Measurements from ENCODE around the gene DDI2. TPM values are rescaled to one million over a fixed set of nuclear protein-coding genes. Genes with fewer than 3 reads are reported as not detected.

DDI2 gene
- total RNA-seq, 4 donors from 2014 or later = 26.2 to 115 (median 43.7) TPM

DNA sequence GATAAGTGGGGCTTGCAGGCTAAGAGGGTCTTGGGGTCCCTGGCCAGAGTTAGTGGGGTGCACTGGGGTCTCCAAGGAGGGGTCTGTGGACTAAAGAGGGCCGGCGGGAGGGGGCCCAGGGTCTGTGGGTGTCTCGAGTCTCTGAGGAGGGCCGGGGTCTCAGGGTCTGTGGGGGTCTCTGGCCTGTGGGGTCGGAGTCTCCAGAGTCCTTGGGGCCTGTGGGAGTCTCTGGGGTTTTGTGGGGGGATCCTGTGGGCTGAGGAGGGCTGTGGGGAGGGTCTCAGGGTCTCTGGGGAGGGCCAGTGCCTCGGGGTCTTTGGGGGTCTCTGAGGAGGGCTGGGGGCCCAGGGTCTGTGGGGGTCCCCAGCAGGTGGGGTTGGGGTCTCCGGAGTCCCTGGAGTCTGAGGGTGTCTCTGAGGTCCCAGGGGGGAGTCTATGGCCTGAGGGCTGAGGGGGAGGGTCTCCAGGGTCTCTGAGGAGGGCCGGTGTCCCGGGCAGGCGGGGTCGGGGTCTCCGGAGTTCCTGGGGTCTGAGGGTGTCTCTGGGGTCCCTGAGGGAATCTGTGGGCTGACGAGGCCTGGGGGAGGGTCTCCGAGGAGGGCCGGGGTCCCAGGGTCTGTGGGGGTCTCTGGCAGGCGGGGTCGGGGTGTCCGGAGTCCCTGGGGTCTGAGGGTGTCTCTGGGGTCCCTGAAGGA is 66.2 kb downstream of the DDI2 start:
- Histone ChIP-seq H3K9me3 (no peaks in the 10 kb centered on the region), H3K27me3 (no peaks in the 10 kb centered on the region), H3K4me1 (peaks cover 0 to 6% of the 10 kb centered on the region in 2 donors), H3K36me3 (no peaks in the 10 kb centered on the region), H3K27ac (peak overlapping the region; percentile 95 to 97), H3K4me3 (peak overlapping the region; percentile 66 to 95)
- no peak for DNase-seq
- intact Hi-C loops (cut with DNase I; ENCODE audit: low total_unique reads) = no loop called here
- TF ChIP-seq POLR2A (IDR thresholded peaks at IDR 0.05) = no peak
- TF ChIP-seq, protein P1, sequence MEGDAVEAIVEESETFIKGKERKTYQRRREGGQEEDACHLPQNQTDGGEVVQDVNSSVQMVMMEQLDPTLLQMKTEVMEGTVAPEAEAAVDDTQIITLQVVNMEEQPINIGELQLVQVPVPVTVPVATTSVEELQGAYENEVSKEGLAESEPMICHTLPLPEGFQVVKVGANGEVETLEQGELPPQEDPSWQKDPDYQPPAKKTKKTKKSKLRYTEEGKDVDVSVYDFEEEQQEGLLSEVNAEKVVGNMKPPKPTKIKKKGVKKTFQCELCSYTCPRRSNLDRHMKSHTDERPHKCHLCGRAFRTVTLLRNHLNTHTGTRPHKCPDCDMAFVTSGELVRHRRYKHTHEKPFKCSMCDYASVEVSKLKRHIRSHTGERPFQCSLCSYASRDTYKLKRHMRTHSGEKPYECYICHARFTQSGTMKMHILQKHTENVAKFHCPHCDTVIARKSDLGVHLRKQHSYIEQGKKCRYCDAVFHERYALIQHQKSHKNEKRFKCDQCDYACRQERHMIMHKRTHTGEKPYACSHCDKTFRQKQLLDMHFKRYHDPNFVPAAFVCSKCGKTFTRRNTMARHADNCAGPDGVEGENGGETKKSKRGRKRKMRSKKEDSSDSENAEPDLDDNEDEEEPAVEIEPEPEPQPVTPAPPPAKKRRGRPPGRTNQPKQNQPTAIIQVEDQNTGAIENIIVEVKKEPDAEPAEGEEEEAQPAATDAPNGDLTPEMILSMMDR (IDR thresholded peaks at IDR 0.05) = no peak

DNA sequence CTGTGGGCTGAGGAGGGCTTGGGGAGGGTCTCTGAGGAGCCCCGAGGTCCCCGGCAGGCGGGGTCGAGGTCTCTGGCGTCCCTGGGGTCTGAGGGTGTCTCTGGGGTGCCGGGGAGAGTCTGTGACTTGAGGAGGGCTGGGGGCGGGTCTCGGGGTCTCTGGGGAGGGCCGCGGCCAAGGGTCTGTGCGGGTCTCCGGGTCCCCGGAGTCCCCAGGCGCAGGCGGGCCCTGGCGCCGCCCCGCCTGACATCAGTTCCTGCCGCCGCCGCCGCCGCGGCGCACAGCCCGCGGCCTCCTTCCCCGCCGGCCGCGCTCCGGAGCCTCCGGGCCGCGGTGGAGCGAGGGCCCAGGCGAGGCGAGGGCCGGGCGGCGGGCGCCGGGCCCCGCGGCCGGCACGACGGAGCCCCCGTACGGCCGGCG is 66.8 kb downstream of the DDI2 start, which contains the start of gene PLEKHM2:
Gene PLEKHM2, plus strand, starts transcription at position 279 of the 420 bp plus-strand sequence. CDS start 239 bp downstream, outside the sequence.
- peaks cover 0 to 6% of the 10 kb centered on the region in 2 donors for H3K4me1 ChIP-seq
- DNase-seq = peak; percentile 39 to 45
- H3K27me3 ChIP-seq = no peaks in the 10 kb centered on the region
- no peaks in the 10 kb centered on the region for H3K9me3 ChIP-seq
- no peaks in the 10 kb centered on the region for H3K36me3 ChIP-seq
- peak within 1 kb of the TSS; percentile 84 to 95 for H3K4me3 ChIP-seq
- TF ChIP-seq POLR2A (IDR thresholded peaks at IDR 0.05) = peak; percentile 32 to 44
- TF ChIP-seq, protein P1 (IDR thresholded peaks at IDR 0.05) = no peak
- peak within 1 kb of the TSS; percentile 95 to 98 for H3K27ac ChIP-seq
- intact Hi-C loops (cut with DNase I; ENCODE audit: low total_unique reads) = no loop called here

DNA sequence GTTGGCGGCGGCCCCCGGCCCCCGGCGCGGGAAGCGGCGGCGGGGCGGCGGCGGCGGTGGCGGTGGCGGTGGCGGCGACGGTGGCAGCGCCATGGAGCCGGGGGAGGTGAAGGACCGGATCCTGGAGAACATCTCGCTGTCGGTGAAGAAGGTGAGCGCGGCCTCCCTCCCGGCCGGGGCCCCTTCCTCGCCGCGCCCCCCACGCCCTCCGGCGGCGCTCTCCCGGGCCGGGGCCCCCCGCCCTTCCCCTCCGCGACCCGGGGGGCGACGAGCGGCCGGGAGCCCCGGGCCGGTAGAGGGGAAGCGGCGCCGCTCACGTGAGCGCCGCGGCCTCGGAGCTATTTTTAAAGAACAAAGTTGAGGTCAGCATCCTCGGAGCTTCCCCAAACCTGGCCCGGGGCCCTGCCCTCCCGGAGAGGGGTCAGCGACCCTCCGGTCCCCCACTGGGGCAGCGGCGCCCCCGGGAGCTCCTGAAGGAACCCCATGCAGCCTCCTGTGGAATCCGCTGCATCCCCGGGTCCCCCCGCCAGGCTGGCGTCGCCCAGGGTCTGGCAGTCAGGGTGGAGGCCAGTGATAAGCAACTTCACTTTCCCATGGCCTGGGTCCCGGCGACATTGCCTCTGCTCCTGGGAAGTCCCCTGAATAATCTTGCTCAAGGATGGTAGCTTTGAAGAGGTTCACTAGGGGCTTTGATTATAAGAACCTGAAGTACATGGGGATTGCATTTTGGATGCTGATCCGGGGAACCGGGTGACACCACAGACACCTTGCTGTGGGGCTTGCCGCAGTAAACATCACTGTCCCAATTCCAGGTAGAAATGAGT is 67.4 kb downstream of the DDI2 start:
- Histone ChIP-seq H3K27ac (peak overlapping the region; percentile 95 to 98), H3K36me3 (no peaks in the 10 kb centered on the region), H3K4me1 (peaks cover 0 to 6% of the 10 kb centered on the region in 2 donors), H3K4me3 (peak overlapping the region; percentile 84 to 94), H3K9me3 (no peaks in the 10 kb centered on the region), H3K27me3 (no peaks in the 10 kb centered on the region)
- DNase-seq = peak; percentile 39 to 50
- peak in 1 of 2 donors; percentile 7 for TF ChIP-seq POLR2A (IDR thresholded peaks at IDR 0.05)
- TF ChIP-seq, protein P1 (IDR thresholded peaks at IDR 0.05) = peak in 2 of 4 experiments; percentile 17 to 34
- intact Hi-C loops (cut with DNase I; ENCODE audit: low total_unique reads) = no loop called here

DNA sequence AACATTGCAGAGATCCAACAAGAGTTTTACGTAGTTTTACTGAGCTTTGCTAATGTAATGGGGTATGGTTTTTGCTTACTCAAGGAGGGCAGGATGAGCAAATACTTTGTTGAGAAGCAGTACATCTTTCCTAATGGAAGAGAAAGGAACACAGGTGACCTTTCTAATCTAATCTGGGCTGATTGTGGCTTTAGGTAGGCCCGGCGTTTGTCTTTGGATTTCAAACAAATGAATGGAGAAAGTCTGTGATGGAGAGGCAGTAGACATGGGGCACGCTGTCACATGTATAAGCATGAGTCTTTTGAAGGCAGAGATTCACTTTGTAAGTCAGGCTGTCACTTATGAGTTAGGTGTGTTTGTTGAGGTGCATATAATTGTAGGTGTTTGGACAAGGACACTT is 68.6 kb downstream of the DDI2 start:
- TF ChIP-seq, protein P1 (IDR thresholded peaks at IDR 0.05) = no peak
- no peak for TF ChIP-seq POLR2A (IDR thresholded peaks at IDR 0.05)
- H3K4me1 ChIP-seq = peaks cover 0 to 9% of the 10 kb centered on the region in 2 donors
- H3K9me3 ChIP-seq = no peaks in the 10 kb centered on the region
- peak overlapping the region; percentile 95 to 98 for H3K27ac ChIP-seq
- H3K36me3 ChIP-seq = no peaks in the 10 kb centered on the region
- no peaks in the 10 kb centered on the region for H3K27me3 ChIP-seq
- no peak for DNase-seq
- intact Hi-C loops (cut with DNase I; ENCODE audit: low total_unique reads) = no loop called here
- peak overlapping the region; percentile 84 to 94 for H3K4me3 ChIP-seq

DNA sequence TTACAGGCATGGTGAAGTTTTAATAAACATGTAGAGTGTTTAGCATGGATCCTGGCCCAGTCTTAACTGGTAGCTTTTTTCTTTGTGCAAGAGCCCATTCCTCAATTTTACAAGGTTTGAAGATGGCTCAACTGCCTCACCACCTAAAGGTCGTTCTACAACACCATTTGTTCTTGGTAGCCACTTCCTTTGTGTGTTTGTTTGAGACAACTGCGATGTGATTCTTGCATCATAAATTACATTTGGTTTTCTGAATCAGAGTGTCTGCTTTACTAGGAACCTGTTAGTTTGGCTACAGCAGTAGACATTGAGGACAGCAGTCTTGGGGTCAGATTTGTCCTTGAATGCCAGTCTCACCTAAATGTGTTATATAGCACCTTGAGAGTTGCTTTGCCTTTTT is 70.2 kb downstream of the DDI2 start:
- no peaks in the 10 kb centered on the region for H3K36me3 ChIP-seq
- no peak overlapping the region for H3K27ac ChIP-seq
- H3K9me3 ChIP-seq = no peaks in the 10 kb centered on the region
- H3K4me3 ChIP-seq = no peak overlapping the region
- TF ChIP-seq, protein P1 (IDR thresholded peaks at IDR 0.05) = no peak
- no peak for TF ChIP-seq POLR2A (IDR thresholded peaks at IDR 0.05)
- H3K4me1 ChIP-seq = peaks cover 0 to 12% of the 10 kb centered on the region in 2 donors
- intact Hi-C loops (cut with DNase I; ENCODE audit: low total_unique reads) = no loop called here
- no peak for DNase-seq
- H3K27me3 ChIP-seq = no peaks in the 10 kb centered on the region

All from uterus (tissue), 4 donors.